ENCODE data around the gene BCKDK. TPM values are rescaled to one million over a fixed set of nuclear protein-coding genes. Genes with fewer than 3 reads are reported as not detected.

BCKDK gene
- total and polyA plus RNA-seq, 12 donors, result 26.1 to 90.9 (median 71.4) TPM

- TF ChIP-seq CTCF (IDR thresholded peaks at IDR 0.05), result no peak
- peaks cover 2 to 53% (median 30%) of the 10 kb centered on the region in 9 donors for H3K4me1 ChIP-seq
- ATAC-seq, result peak in 3 of 8 donors; percentile 2 to 13 (median 11)
- 52 to 58% methylated on average over 9 of the region's 9 CpGs for WGBS, 2 donors
- H3K27ac ChIP-seq, result peak overlapping the region; percentile 91 to 98 (median 96)
- intact Hi-C loops (cut with DNase I), result loop anchor here in 5 of 10 donors (1.0 to 10.0 kb wide), 4 partner anchors 20 to 336 kb away; partner anchors contain the start of genes ARMC5 (in 1 of the 5) and FUS (in 1 of the 5)
- no peak for DNase-seq
- no peaks in the 10 kb centered on the region for H3K27me3 ChIP-seq
- peak overlapping the region; percentile 44 to 87 (median 74) for H3K4me3 ChIP-seq
- no peaks in the 10 kb centered on the region for H3K9me3 ChIP-seq
- H3K36me3 ChIP-seq, result peaks cover 0 to 48% (median 37%) of the 10 kb centered on the region in 9 donors
Measured at GRCh38 chr16:31118223-31119155, 10.3 kb downstream of the BCKDK start.

- peak overlapping the region in 2 of 10 donors; percentile 93 to 97 for H3K27ac ChIP-seq
- peaks cover 0 to 39% (median 21%) of the 10 kb centered on the region in 9 donors for H3K4me1 ChIP-seq
- WGBS, 2 donors, result 88 to 93% methylated on average over 16 of the region's 16 CpGs
- H3K27me3 ChIP-seq, result no peaks in the 10 kb centered on the region
- DNase-seq (no peak), ATAC-seq (no peak)
- TF ChIP-seq CTCF (IDR thresholded peaks at IDR 0.05), result no peak
- H3K36me3 ChIP-seq, result peaks cover 0 to 65% (median 52%) of the 10 kb centered on the region in 9 donors
- intact Hi-C loops (cut with DNase I), result no loop called here
- no peak overlapping the region for H3K4me3 ChIP-seq
- no peaks in the 10 kb centered on the region for H3K9me3 ChIP-seq
Measured at GRCh38 chr16:31120129-31120528, 11.9 kb downstream of the BCKDK start.

- no peaks in the 10 kb centered on the region for H3K9me3 ChIP-seq
- 96 to 98% methylated on average over 3 of the region's 3 CpGs for WGBS, 2 donors
- H3K27ac ChIP-seq, result peak overlapping the region in 1 of 10 donors; percentile 20
- H3K27me3 ChIP-seq, result no peaks in the 10 kb centered on the region
- TF ChIP-seq CTCF (IDR thresholded peaks at IDR 0.05), result no peak
- intact Hi-C loops (cut with DNase I), result no loop called here
- no peak for DNase-seq
- no peak overlapping the region for H3K4me3 ChIP-seq
- no peak for ATAC-seq
- peaks cover 0 to 97% (median 75%) of the 10 kb centered on the region in 9 donors for H3K36me3 ChIP-seq
- peaks cover 0 to 41% (median 24%) of the 10 kb centered on the region in 9 donors for H3K4me1 ChIP-seq
Measured at GRCh38 chr16:31125844-31126243, 17.7 kb downstream of the BCKDK start.

- DNase-seq, result no peak
- H3K9me3 ChIP-seq, result no peaks in the 10 kb centered on the region
- H3K4me3 ChIP-seq, result no peak overlapping the region
- no peak for ATAC-seq
- H3K27ac ChIP-seq, result peak overlapping the region in 4 of 10 donors; percentile 74 to 97 (median 79)
- intact Hi-C loops (cut with DNase I), result no loop called here
- no peaks in the 10 kb centered on the region for H3K27me3 ChIP-seq
- 86 to 89% methylated on average over 13 of the region's 13 CpGs for WGBS, 2 donors
- peaks cover 0 to 99% (median 75%) of the 10 kb centered on the region in 9 donors for H3K36me3 ChIP-seq
- no peak for TF ChIP-seq CTCF (IDR thresholded peaks at IDR 0.05)
- peaks cover 0 to 42% (median 24%) of the 10 kb centered on the region in 9 donors for H3K4me1 ChIP-seq
Measured at GRCh38 chr16:31127182-31127581, 19.0 kb downstream of the BCKDK start.

Measured in heart right ventricle (tissue), 16 donors.